HG03565 (cell line): ENCODE data around the gene NCMAP.
"Not testable (repeated sequence)": the region's sequence is repeated elsewhere in the genome, so short reads cannot be mapped to it uniquely, and the experiment has no call there.

Experiments used
- ATAC-seq: cut with Tn5 transposase; IDR thresholded peaks from one replicate; pipeline ENCODE4 v1.9.1; 2021; ENCODE audit warnings: mild to moderate bottlenecking, moderate library complexity; ENCODE audit not compliant: unreplicated experiment

The NCMAP gene

GRCh38 chr1:24541711-24542346 is 14.1 kb upstream of the NCMAP start:
- no peak for ATAC-seq

- ATAC-seq = no peak
These were observed 11.6 kb upstream of the NCMAP start for GRCh38 chr1:24544239-24544638.

GRCh38 chr1:24545662-24546061 is 10.2 kb upstream of the NCMAP start:
- no peak for ATAC-seq

- ATAC-seq = no peak
These were observed 8.7 kb upstream of the NCMAP start for GRCh38 chr1:24547195-24547594.

GRCh38 chr1:24548070-24548469 is 7.8 kb upstream of the NCMAP start:
- no peak for ATAC-seq

GRCh38 chr1:24549210-24549609 is 6.7 kb upstream of the NCMAP start:
- not testable (repeated sequence) for ATAC-seq

- no peak for ATAC-seq
These were observed 4.5 kb upstream of the NCMAP start for GRCh38 chr1:24551290-24551959.

- ATAC-seq = no peak
These were observed 3.8 kb upstream of the NCMAP start for GRCh38 chr1:24551960-24552571.

GRCh38 chr1:24553931-24554330 is 2.0 kb upstream of the NCMAP start:
- ATAC-seq = no peak

GRCh38 chr1:24554714-24555113 is 1.2 kb upstream of the NCMAP start:
- ATAC-seq = no peak

GRCh38 chr1:24556414-24556795 is 518 bp downstream of the NCMAP start:
- ATAC-seq = no peak

GRCh38 chr1:24557220-24557619 is 1.3 kb downstream of the NCMAP start:
- no peak for ATAC-seq

- no peak for ATAC-seq
These were observed 1.8 kb downstream of the NCMAP start for GRCh38 chr1:24557711-24558131.

GRCh38 chr1:24558455-24558854 is 2.6 kb downstream of the NCMAP start:
- ATAC-seq = no peak

- no peak for ATAC-seq
These were observed 3.3 kb downstream of the NCMAP start for GRCh38 chr1:24558902-24559791.

GRCh38 chr1:24560361-24560760 is 4.5 kb downstream of the NCMAP start:
- ATAC-seq = no peak

GRCh38 chr1:24562625-24563024 is 6.7 kb downstream of the NCMAP start:
- ATAC-seq = no peak

GRCh38 chr1:24564695-24565094 is 8.8 kb downstream of the NCMAP start:
- no peak for ATAC-seq

GRCh38 chr1:24566236-24566867 is 10.5 kb downstream of the NCMAP start:
- no peak for ATAC-seq

GRCh38 chr1:24567792-24568388 is 12.0 kb downstream of the NCMAP start:
- no peak for ATAC-seq
